Mucosa of gallbladder (tissue), 1 donor: ENCODE measurements around the gene TSPAN18. TPM values are rescaled to one million over a fixed set of nuclear protein-coding genes. Genes with fewer than 3 reads are reported as not detected.

Experiments
- DNase-seq: peaks from one replicate; pipeline ENCODE4 v3.0.0-alpha.2; 2020; ENCODE audit warnings: low spot score
- total RNA-seq: library from RNA; stranded (reverse); gene quantifications from one replicate; pipeline ENCODE4 v1.2.1, GENCODE V29; 2021
- donor health status: DM: no; HTN: no; CAD: no.

The TSPAN18 gene
- total RNA-seq, 1 donor from 2014 or later, result 25.1 TPM

GRCh38 chr11:44823006-44823405, 96.2 kb downstream of the TSPAN18 start:
- DNase-seq, result no peak

DNA sequence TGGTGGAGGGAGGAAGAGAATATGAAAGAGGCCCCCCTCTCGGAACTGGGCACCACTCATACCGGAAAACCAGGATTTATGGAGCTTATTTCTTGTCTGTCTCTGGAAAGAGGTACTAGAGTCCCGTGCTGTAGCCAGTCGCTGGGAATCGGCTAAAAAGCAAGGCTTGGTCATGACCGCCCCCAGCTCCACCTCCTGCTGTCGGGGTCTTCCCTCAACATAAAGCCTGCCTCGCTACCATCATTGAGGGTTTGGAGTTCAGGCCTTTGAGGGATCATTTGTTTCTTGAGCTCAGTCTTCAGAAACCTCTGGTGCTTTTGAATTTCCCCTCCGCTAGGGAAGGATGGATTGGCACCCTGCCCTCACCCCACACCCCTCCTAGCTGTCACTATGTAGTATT, 97.1 kb downstream of the TSPAN18 start:
- no peak for DNase-seq

DNA sequence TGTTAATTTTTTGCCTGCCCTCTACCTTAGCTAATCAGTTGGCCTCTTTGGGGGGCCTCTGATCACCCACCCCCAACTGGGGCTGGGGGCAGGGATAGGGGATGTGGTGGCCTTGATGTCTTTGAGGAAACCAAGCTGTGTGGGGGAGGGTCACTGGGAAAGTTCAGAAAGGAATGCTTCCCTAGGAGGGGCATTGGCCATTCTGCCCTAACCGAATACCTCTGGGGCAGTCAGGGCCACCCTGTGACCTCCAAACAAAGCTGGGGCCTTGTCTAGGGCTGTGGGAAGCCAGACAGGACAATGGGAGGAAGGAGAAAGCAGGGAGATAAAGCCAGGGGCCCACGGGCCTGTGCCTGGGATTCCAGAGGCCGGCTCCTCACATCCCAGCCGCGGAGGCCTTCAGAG, 97.5 kb downstream of the TSPAN18 start:
- no peak for DNase-seq

DNA sequence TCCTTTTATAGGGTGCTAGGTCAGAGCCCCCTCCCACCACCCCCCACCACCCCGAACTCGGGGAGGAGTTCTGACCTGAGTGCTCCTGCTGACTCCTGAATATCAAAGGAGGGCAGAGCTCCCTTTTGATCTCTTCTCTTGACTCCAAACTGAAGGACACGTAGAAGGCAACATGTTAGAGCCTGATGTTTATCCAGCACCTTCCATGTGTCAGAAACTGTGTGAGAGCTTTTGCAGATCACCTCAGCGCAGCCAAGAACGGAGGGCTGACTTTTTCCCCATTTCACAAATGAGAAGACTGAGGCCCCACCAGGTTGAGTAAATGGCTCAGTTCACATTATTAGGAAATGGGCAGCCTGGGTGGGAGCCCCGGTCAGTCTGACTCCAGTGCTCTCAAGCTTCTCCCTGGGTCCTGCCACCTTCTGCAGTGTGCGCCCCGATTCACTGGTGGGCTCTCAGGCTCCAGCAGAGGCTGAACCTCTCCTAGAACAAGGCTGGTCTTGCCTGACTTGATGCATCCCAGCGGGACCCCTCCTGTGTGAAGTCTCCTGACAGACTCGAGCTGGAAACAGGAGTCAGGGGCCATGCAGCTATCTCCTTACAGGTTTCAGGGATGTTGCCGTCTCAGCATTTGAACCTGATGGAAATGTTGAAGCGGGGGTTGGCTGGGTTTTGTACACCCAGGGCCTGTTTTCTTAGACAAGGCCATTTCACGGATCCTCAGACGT, 98.5 kb downstream of the TSPAN18 start:
- no peak for DNase-seq

- DNase-seq, result no peak
Observed at GRCh38 chr11:44826922-44827643, 100.3 kb downstream of the TSPAN18 start.

- no peak for DNase-seq
Observed at GRCh38 chr11:44828296-44828695, 101.5 kb downstream of the TSPAN18 start.

GRCh38 chr11:44829838-44830237, 103.1 kb downstream of the TSPAN18 start:
- DNase-seq, result no peak

- no peak for DNase-seq
Observed at GRCh38 chr11:44831605-44832394, 105.0 kb downstream of the TSPAN18 start.

DNA sequence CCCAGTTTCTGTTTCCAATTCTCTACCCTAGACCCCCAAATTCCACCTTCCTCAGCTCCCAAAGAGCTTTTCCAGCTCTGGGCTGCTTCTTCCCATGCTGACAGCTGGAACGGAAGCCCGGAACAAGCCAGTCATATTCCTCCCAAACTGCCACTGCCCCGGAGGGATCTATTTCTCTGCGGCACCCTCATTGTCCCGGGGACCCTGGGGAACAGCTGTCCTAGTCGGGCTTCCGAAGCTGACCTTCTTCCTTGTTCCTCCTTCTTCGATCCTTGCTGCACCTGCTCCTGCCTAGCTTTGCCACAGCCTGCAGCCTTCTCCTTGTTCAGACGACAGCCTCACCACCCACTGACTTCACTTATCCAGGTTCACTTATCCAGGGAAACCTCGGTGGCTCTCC, 105.7 kb downstream of the TSPAN18 start:
- no peak for DNase-seq

DNA sequence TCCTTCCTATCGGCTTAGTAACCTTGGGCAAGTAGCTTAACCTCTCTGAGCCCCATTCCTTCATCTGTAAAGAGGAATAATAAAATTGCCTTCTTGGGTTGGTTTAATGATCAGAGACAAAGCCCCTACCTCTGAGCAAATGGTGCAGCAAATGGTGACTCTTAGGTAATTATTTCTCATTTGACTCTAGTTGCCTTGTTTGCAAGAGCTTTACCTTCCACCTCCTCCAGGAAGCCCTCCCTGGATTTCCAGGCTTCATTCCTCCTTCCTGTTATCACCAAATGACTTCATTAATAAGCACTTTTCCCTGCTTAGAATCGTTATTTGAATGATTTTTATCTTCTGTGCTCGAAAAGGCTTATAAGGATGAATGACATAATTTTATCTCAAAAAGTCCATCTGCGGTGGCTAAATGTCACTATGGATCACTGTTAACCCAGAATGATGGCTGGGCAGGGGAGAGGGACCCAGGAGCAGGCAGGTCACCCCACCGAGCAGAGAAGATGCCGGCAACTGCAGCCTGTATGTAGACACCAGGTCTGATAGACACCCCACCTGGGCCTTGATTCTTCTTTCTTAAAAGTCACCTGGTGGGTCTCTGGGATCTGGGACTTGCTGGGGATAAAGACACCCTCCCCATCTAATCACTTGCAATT, 106.6 kb downstream of the TSPAN18 start:
- no peak for DNase-seq

- DNase-seq, result no peak
Observed at GRCh38 chr11:44833877-44834452, 107.2 kb downstream of the TSPAN18 start.

DNA sequence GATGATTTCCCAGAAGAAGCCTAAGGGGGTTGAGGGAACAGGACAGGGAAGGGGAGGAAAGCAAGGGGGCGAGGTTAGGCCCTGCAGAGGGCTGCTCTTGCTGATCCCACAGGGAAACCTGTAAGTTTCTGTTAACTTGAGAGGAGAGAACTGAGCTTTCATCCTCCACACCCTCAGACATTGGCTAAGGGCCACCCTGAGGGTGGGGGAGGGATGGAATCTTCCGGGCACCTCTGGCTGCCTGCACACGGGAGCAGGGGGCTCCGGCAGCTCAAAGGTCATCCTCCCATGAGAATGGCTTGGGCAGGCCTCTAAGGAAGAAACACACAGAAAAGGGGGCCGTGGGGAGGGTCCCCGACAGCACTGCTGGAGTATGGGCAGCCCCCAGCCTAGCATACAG, 108.1 kb downstream of the TSPAN18 start:
- DNase-seq, result no peak

DNA sequence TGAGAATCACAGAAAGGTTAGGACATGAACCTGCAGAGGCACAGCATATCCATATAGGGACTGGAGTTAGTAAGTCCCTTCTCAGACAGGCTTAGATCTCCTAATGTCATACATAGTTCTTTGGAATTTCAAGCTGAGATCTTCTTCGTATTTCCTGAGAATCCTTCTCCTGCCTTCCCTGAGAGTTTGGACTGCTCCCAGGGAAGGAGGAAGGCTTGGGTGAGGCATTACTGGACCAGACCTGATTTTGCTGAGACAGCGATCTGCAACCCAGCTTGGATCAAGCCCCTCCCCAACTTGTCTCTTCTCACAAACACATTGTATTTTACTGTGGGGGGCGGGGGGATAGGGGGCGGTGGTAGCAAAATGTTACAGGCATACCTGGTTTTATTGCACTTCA, 108.5 kb downstream of the TSPAN18 start:
- no peak for DNase-seq

DNA sequence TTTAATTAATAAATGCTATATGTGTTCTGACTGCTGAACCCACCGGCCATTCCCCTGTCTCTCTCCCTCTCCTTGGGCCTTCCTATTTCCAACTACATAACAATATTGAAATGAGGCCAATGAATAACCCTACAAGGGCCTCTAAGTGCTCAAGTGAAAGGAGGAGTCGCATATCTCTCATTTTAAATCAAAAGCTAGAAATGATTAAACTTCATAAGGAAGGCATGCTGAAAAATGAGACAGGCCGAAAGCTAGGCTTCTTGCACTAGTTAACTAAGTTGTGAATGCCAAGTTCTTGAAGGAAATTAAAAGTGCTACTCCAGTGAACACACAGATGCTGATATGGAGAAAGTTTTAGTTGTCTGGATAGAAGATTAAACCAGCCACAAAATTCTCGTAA, 109.2 kb downstream of the TSPAN18 start:
- no peak for DNase-seq

DNA sequence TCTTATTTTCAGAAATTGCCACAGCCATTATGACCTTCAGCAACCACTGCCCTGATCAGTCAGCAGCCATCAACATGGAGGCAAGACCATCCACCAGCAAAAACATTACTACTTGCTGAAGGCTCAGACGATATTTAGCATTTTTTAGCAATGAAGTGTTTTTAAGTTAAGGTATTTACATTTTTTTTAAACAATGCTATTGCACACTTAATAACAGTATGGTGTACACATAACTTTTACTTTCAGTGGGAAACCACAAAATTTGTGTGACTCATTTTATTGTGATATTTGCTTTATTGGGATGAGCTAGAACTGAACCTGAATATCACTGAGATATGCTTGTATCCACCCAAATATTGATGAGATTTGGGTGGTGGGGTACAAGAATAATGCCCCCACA, 110.9 kb downstream of the TSPAN18 start:
- no peak for DNase-seq

DNA sequence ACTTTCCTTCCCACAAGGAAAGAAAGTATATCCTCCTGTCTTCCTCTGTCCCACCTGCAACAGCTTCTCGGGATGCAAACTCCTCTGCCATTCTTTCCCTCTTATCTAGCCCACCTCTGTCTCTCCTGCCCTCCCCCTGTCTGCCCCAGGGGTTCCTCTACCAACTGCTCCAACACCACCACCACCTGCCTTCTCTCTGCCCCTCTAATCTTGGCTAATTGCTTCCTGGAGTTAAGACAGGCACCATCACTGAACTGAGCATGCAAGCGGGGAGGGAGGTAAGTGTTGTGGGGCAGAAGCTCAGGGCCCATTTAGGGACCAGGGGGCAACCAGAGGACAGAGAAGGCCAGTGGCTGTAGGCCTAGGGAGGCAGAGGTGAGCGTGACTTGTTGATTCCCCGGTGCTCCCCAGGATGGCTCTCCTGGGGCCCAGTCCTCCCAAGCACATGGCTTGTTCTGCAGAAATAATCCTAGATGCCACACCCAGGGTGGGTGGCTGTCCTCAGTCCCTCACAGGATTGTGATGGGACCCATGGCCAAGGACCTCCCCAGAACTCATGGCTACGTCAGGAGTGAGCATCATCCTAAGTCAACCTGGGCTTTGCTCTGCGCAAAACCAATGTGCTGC, 112.8 kb downstream of the TSPAN18 start:
- no peak for DNase-seq

GRCh38 chr11:44840085-44840478, 113.3 kb downstream of the TSPAN18 start:
- DNase-seq, result no peak

GRCh38 chr11:44840521-44841251, 113.9 kb downstream of the TSPAN18 start:
- DNase-seq, result no peak

GRCh38 chr11:44842220-44842619, 115.5 kb downstream of the TSPAN18 start:
- no peak for DNase-seq

DNA sequence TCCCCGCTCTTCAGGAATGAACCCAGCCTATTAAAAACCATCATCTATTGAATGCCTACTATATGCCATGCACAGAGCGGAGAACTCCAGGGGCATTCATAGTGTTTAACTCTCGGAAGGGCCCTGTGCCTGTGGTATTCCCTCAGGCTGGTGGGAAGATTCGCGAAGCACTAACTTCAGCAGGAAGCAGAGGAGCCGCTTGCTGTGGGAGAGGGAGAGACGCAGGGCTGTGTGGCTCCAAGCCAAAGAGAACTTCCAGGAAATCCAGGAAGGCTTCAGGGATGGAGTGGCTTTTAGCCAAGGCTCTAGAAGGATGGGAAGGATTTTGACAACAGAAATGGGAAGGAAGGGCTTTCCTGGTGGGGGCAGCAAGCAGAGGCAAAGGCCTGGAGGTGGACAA, 120.1 kb downstream of the TSPAN18 start:
- DNase-seq, result no peak

DNA sequence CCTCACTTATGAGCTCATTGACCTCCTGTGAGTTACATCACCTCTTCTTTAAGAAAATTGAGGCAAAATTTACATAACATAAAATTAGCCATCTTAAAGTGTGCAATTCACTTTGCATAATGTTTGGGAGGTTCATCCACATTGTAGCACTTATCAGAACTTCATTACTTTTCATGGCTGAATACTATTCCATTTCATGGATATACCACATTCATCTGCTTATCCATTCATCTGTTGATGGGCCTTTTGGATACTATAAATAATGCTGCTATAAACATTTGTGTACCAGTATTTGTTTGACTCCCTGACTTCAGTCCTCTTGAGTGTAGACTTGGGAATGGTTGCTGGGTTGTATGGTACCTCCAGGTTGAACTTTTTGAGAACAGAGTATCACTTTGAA, 120.6 kb downstream of the TSPAN18 start:
- no peak for DNase-seq
